ENCODE measurements around the gene TMEM222. TPM values are rescaled to one million over a fixed set of nuclear protein-coding genes. Genes with fewer than 3 reads are reported as not detected.

TMEM222 gene
- total RNA-seq, 1 donor from 2014 or later: 39.2 TPM

DNA sequence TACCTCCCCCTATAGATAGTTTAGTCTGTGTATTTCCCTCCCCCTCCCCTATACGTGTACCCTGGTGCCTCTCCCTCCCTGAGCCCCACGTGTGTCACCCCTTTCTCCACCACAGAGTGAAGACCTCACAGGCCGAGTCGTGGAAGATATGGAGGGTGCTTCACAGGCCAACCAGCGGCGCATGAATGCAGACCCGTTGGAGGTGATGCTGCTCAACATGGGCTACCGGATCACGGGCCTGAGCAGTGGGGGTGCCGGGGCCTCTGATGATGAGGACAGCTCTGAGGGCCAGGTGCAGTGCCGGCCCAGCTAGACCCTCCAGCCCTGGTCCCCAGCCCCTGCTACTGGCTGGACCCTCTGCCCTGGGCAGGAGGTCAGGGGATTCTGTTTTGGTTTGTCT lies 15.9 kb upstream of the TMEM222 start:
- DNase-seq (ENCODE audit: low spot score): no peak

DNA sequence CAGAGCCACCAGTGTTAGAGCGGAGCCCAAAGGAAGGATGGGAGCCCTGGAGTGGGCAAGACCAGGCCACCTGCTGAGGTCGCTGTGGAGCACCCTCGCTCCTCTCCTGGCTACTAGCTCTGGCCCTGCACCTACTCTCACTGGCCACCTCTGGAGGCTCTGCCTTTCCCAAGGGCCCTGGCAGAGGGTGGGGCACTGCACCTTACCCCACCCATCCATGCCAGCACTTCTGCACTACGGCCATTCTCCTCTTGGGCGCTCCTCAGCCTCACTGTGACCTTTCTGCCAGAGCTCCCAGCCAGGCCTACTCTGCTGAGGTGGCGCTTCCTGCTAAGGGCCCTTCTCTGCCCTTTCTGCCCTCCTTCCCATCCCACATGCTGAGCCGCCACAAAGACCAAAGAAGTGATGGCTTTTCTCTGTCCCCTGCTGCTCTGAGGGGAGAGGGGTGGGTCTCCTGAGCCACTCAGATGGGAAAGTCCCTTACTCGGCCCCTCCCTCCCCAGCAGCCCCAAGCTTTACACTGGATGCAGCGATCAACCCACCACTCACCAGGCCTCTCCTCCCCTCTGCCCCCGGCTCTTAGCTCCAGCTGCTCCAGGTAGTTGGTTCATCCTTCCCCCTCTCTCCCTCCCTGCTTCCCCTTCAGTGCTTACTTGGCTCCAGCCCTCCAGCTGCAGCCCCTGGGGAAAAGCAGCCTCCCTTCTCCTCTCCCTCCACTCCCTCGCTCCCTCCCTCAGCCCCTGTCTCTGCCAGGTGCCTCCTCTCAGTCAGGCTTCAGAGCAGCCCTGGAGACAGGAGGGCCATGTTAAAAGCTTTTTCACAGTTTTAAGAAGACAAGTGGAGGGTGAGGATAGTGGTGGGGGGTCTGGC lies 14.8 kb upstream of the TMEM222 start:
- DNase-seq (ENCODE audit: low spot score): no peak

DNA sequence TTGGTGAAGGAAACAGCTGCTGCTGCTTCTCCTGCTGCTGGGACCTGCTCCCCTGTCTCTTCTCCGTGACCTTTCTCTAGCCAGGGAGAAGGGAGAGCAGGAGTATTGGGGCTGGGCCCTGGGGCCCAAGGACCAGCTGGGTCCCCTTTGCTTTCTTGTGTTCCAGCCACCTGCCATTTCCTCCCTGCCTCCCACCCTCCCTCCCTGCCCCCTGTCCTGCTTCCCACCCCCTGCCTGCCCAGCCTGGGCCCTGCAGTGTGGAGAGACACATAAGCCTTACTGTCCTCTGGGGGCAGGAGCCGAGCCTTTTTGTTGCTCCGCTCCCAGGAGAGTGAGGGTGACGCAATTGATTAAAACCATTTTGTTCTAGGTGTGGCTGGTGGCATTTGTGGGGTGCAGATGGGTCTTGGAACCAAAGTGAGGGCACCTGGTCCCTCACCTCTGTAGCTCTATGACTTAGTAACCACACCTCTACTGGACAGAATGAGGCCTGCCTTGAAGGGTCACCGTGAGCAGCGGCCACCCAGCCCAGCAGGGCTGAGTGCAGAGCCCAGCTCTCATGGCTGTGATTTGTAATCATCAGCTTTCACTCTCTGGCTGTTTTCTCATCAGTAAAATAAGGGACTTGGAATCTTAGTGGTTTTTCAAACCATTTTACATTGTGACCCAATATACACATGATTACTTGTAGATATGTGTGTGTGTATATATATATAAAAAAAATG lies 13.9 kb upstream of the TMEM222 start:
- no peak for DNase-seq (ENCODE audit: low spot score)

DNA sequence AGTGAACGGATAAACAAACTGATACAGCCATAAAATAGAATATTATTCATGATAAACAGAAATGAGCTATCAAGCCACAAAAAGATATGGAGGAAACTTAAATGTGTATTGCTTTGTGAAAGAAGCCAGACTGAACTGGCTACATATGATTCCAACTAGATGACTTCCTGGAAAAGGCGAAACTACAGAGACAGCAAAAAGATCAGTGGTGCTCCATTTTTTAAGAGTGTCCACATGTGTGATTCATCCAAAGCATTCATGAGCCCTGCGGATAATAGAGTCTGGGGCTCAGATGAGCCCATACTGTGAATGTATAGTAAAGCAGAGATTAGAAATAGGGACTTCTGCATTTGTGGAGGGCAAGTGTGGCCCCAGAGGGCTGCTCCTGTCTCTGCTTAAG lies 7.8 kb upstream of the TMEM222 start:
- no peak for DNase-seq (ENCODE audit: low spot score)

DNA sequence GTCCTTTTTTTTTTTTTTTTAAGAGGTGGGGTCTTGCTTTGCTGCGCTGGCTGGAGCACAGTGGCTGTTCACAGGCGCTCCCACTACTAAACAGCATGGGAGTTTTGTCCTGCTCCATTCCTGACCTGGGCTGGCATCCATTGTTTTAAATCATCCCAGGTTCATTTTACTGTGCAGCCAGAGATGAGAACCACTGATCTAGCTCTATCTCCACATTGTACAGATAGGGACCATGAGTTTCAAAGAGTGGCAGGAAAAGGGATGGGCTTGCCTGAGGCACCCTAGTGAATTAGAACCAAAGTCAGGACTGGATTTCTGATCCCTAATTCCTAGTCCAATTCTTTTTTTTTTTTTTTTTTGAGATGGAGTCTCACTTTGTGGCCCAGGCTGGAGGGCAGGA lies 7.2 kb upstream of the TMEM222 start:
- no peak for DNase-seq (ENCODE audit: low spot score)

DNA sequence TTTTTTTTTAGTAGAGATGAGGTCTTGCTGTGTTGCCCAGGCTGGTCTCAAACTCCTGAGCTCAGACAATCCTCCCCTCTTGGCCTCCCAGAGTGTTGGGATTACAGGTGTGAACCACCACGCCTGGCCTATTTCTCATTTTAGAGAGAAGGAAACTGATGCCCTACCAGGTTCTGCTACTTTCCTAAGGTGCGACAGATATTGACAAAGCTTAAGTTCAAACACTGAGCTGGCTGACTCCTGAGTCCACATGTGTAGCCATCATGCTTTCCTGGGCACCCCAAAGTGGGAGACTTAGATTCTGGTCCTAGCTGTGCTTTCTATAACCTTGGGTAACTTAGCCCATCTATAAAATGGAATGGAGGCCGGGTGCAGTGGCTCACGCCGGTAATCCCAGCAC lies 5.1 kb upstream of the TMEM222 start:
- DNase-seq (ENCODE audit: low spot score): no peak

DNA sequence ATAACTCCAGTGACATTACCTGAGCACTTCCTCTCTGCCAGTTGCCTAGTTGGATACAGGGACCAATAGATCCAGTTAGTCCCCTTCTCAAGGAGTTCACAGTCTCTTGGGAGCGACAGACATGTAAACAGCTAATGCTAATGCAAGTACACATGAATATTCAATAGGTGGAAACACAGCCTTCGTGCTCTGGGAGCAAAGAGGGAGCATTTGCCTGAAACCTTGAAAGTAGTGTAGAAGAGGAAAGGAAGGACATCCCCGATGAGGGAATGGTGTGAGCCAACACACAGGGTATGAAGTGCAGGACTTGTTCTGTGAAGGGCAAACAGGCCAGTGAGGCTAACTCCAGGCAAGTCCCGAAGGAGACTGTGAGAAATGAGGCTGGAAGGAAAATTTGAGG lies 3.8 kb upstream of the TMEM222 start:
- no peak for DNase-seq (ENCODE audit: low spot score)

DNA sequence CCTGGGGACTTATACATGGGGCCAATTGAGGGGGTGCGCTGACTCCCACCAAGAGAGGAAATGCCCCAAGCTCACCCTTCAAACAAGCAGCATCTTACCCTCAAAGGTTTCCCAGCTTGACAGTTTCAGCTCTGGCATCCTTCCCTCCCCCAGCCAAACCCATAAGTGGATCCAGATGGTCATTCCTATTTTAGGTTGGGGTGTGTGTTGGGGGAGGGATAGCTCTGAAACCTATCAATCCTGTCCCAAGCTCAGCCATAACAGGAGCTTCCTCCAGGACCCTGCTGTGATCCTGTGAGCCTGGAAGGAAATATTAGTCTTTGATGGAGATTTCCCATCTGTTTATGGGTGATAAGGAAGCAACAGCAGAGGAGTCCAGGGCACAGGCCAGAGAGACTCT lies 3.4 kb upstream of the TMEM222 start:
- DNase-seq (ENCODE audit: low spot score): no peak

DNA sequence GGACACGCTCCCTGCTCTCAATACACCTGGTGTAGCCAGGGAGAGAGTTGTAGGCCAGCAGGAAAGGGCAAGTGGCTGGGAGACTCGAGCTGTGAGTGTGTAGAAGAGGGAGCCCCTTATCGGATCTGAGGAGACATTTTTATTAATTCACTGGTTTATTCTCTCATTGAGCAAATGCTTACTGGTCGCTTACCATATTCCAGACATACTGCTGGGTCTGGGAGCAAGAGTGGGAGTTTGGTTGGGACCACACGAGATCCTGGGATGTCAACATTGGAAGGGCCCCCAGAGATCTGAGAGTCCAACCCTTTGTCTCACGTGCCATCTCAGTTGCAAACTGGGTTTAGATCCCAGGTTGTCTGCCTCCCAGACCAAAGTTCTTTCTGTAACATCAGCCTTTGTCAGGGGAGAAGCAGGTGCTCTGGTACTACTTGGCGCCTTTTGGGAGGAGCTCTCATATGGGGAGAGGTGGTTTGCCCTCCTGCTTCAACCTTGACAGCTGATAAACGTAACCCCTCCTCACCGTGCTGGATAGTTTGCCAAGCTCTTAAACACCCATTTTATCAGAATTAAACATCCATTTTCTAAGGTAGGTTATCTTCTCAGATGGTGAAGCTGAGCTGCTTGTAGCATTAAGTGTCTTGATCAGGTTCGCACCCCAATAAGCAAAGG lies 742 bp downstream of the TMEM222 start:
- DNase-seq (ENCODE audit: low spot score): no peak

DNA sequence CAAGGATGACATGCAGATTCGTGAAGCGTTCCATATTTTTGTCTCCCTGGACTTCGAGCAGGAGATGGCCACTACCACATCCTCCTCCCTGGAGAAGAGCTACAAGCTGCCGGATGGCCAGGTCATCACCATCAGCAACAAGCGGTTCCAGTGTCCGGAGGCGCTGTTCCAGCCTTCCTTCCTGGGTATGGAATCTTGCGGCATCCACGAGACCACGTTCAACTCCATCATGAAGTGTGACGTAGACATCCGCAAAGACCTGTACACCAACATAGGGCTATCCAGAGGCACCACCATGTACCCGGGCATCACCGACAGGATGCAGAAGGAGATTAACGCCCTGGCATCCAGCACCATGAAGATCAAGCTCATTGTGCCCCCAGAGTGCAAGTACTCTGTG lies 3.3 kb downstream of the TMEM222 start:
- DNase-seq (ENCODE audit: low spot score): no peak

DNA sequence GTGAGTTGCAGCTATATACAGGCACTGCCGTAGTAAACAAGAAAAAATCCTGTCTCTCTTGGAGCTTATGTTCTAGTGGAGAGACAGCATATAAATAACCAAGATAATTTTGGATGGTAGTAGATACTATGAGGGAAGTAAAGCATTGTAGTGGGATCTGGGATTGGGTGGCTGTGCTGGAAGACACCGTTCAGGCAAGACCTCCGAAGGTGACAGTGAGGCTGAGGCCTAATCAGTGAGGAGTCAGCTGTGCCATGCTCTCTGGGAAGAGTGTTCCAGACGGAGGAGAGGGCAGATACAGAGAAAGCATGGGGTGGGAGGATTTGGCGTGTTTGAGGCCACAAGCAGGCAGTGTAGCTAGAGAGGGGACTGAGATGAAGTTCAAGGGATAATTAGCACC lies 6.0 kb downstream of the TMEM222 start:
- DNase-seq (ENCODE audit: low spot score): no peak

DNA sequence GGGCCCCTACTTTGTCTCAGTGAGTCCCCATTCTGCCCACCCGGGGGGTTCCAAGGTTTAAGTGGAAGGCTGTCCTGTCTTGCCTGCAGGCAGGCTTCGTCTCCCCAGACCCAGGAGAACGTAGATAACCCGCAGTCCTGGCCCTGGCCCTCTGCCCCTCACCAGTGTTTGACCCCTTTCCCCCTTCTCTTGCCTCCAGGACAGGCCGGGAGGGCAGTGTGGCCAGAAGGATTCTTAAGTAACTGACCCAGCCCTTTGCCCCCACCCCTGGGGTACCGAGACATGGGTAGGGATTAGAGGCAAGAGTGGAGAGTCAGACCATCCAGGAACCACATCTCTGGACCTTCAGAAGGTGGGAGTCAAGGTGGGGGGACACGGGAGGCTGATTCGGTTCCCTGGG lies 8.8 kb downstream of the TMEM222 start:
- no peak for DNase-seq (ENCODE audit: low spot score)

DNA sequence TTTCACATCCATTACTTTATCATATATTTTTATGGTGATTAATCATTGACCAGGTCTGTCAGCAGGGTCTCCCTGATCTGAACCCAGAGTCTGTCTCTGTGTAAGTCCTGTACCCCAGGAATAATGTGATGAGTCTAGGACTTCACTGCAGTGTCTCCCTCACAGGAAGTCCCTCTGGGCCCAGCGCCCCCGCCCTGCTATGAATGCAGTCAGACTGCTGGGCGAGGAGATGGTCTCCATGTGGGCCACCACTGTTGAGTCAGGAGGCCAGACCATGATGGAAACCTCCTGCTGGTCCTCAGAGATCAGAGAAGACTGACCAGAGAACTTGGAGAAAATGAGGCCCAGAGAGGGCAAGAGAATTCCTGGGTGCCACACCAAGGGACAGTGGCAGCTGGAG lies 9.5 kb downstream of the TMEM222 start:
- no peak for DNase-seq (ENCODE audit: low spot score)

DNA sequence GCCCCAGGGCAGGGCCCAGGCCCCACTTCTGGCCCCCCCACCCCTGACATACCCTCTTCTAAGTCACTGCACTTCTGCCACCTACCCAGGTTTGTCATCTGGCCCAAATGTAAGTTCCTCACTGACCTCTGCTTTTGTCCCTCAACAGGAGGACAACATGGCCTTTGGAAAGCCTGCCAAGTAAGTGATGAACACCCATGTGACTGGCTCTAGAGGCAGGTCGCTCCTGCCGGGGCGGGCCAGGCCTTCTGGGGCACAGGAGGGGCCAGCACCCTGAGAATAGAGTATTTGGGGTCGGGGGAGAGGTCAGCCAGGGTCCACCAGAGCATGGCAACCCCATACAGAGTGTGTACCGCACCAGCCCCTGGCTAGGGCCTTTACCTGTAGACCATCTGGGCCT lies 10.0 kb downstream of the TMEM222 start:
- no peak for DNase-seq (ENCODE audit: low spot score)

DNA sequence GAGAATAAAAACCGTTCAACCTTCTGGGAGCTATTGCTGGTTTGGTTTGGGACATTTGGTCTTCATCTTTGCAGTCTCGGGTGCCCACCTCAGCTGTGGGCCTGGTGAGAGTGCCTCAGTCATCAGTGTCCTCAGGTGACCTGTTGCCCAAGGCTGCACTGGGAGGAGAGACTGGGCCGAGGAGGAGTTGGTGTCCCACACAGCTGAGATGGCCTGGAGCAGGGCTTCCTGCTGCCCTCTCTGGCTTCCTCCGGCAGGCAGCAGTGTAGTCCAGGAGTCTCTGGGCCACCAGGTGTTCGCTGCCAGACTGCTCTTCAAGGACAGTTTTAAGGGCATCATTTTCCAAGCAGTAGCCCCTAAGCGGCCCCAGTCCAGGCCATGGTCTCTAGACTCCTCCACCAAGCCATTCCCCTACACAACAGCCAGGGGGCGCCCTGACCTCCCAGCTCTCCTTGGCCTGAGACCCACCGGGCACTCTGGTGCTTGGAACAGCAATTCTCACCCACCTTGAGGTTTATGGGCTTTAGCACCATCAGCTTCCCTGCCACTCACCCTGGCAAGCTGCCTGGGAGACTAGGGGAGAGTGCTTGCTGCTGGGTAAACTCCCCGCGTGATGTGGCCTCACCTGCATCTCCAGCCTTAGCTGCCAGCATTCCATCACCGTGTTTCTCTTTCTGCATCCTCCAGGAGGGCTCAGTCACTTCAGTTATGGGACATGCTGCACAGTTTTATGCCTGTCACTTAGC lies 10.7 kb downstream of the TMEM222 start:
- no peak for DNase-seq (ENCODE audit: low spot score)

DNA sequence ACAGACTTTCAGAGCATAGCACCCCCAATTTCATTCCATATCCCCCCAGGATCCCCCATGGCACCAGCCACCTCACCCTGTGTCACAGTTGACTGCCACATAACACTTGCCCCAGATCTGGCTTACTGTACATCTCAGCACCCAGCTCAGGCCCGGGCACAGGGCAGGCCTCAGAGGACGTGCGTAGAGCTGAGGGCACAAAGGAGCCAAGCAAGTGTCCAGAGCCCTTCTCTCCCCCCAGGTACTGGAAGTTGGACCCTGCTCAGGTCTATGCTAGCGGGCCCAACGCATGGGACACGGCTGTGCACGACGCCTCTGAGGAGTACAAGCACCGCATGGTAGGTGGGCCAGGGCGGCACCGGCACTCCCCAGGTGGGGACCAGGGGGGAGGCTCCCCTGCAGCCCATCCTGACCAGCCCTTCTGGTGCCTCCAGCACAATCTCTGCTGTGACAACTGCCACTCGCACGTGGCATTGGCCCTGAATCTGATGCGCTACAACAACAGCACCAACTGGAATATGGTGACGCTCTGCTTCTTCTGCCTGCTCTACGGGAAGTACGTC lies 11.8 kb downstream of the TMEM222 start:
- DNase-seq (ENCODE audit: low spot score): no peak

DNA sequence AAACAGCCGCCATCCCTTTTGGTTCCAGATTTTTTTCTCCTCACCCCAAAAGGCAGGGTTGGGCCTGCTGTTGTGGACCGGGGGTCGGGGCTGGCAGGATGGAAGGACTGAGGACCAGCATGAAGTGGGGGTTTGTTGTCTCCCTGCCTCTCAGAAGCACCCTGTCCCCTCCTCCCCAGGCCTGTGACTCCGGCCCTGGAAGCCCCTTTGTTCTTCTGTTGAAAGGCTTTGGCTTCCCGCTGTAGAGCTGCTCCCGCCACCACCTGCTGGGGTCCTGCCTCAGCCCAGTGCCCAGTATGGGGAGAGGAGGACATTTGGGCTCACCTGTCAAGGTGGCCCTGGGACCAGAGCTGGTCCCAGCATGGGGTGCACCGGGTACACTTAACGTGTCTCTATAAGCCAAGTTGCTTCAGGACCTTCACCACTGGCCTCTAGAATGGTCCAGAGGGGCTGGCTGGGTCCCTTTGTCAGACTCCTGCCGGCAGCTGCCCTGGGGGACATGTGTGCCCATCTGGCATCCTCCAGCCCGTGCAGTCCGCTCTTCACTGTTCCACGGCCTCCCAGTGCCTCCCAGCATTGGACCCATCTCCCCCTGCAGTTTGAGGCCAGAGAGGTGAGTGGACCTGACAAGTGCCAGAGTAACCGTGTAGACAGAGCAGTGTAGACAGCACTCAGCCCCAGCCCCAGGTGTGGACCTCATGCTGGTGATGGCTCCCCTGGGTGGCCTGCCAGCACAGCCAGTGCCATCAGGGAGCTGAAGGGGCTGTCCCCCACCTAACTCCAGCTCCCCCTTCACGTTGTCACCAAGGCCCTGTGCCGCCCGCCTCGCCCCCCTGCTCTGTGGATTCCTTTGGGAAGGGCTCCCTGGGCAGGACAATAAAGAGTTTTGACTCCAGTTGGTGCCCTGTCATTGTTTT lies 13.8 kb downstream of the TMEM222 start:
- DNase-seq (ENCODE audit: low spot score): no peak

DNA sequence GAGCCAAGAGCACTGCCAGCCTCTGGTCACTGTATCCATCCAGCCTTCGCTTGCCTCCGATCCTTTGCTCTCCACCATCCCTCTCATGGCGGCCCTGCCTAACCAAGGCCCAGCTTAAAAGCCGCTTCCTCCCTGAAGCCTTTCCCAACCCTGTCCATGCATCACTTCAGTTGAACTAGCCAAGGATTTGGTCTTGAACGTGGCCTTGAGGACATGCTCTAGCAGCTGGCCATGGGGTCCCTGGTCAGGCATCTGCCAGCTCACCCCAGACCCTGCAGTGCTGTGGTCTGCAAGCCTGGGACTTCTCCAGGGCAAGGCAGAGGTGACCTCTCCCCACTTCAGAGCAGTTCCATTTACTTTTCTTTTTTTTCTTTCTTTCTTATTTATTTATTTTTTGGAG lies 14.8 kb downstream of the TMEM222 start:
- DNase-seq (ENCODE audit: low spot score): no peak

DNA sequence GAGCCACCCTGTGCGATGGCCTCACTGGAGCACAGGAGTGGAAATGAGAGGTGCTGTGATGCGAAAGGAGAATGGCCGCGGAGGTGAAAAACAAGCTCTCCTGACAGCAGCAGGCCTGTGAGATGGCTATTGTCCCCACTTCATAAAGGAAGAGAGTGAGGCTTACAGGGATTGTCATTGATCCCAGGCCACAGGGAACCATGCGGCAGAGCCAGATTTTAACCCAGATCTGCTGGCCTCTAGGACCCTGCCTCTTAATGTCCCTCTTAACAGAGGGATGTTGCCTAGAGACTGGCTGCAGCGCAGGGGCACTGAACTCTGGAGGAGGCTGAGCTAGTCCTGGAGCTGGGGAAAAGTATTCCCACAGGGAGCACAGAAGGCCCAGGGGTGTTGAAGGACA lies 16.8 kb downstream of the TMEM222 start:
- DNase-seq (ENCODE audit: low spot score): no peak

DNA sequence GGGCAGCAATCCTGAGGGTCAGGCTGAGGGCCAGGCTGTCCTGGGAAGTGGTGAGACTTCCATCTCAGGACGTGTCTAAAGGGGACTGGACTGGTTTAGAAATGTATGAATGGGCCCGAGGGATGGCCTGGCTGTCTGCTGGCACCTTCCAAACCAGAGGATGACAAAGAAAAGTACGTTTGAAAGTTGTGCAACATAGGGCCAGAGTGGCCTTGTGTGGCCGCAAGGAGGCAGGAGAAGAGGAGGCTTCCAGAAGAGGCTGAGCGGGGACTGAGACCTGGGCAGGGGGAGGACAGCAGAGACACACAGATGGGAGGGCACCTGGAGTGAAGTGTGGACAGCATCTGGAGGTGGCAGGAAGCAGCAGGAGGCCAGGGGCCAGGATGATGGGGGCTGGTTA lies 17.2 kb downstream of the TMEM222 start:
- no peak for DNase-seq (ENCODE audit: low spot score)
